Measurements from ENCODE around the gene ABLIM1.

GRCh38 chr10:114544045-114544659 is 113.9 kb downstream of the ABLIM1 start:
- TF ChIP-seq CTCF (IDR thresholded peaks at IDR 0.05; ENCODE audit: low read length) (no peak), EZH2 (optimal IDR thresholded peaks at IDR 0.05; ENCODE audit: low read depth, low read length) (no peak)

Data from MM.1S (cell line).